Stimulated activated CD8-positive, alpha-beta memory T cell treated with anti-CD3 and anti-CD28 coated beads, Interleukin-4, amount 100 ng/mL, for 1 hour (primary cell): ENCODE data around the gene MADD.

Experiments used
- DNase-seq, 2 donors: peaks; one replicate each; pipeline ENCODE4 v3.0.0-alpha.2; 2020; ENCODE audit warnings: low read depth in 2 of 2, low spot score in 1 of 2

The MADD gene

GRCh38 chr11:47251751-47252150 is 18.2 kb upstream of the MADD start:
- DNase-seq: no peak

- DNase-seq: no peak
These were observed 16.3 kb upstream of the MADD start for GRCh38 chr11:47253660-47254059.

- no peak for DNase-seq
These were observed 15.5 kb upstream of the MADD start for GRCh38 chr11:47254386-47254785.

GRCh38 chr11:47256374-47256773 is 13.6 kb upstream of the MADD start:
- no peak for DNase-seq

- DNase-seq: no peak
These were observed 12.8 kb upstream of the MADD start for GRCh38 chr11:47257177-47257516.

GRCh38 chr11:47257517-47258316 is 12.2 kb upstream of the MADD start, which contains the start of gene NR1H3:
Gene NR1H3, plus strand, starts transcription at chr11:47257996. Its CDS starts 1,221 bp downstream, at chr11:47259217.
- DNase-seq: no peak

GRCh38 chr11:47258317-47258902 is 11.5 kb upstream of the MADD start:
- DNase-seq: no peak

GRCh38 chr11:47259232-47259977 is 10.5 kb upstream of the MADD start:
- DNase-seq: no peak

GRCh38 chr11:47260366-47260765 is 9.6 kb upstream of the MADD start:
- DNase-seq: no peak

GRCh38 chr11:47261291-47261800 is 8.6 kb upstream of the MADD start:
- DNase-seq: no peak

- DNase-seq: no peak
These were observed 5.8 kb upstream of the MADD start for GRCh38 chr11:47264119-47264518.

GRCh38 chr11:47264521-47264920 is 5.4 kb upstream of the MADD start:
- no peak for DNase-seq

GRCh38 chr11:47267876-47268275 is 2.1 kb upstream of the MADD start:
- DNase-seq: no peak

GRCh38 chr11:47268448-47269001 is 1.4 kb upstream of the MADD start:
- DNase-seq: no peak

GRCh38 chr11:47269002-47269828 is 718 bp upstream of the MADD start:
- DNase-seq: peak; percentile 68

- no peak for DNase-seq
These were observed 668 bp downstream of the MADD start for GRCh38 chr11:47270331-47271271.

- DNase-seq: no peak
These were observed 1.4 kb downstream of the MADD start for GRCh38 chr11:47271328-47271727.

GRCh38 chr11:47271961-47272661 is 2.2 kb downstream of the MADD start:
- DNase-seq: no peak

GRCh38 chr11:47272706-47273105 is 2.8 kb downstream of the MADD start:
- DNase-seq: no peak
